ENCODE measurements around the gene NSRP1. TPM values are rescaled to one million over a fixed set of nuclear protein-coding genes. Genes with fewer than 3 reads are reported as not detected.
"Not testable (repeated sequence)": the region's sequence is repeated elsewhere in the genome, so short reads cannot be mapped to it uniquely, and the experiment has no call there.

The NSRP1 gene
- total RNA-seq, 4 donors from 2014 or later: 16.2 to 60.2 (median 42.7) TPM

- peaks cover 0 to 5% (median 0%) of the 10 kb centered on the region in 4 donors for H3K36me3 ChIP-seq
- peaks cover 10 to 47% (median 21%) of the 10 kb centered on the region in 4 donors for H3K4me1 ChIP-seq
- 23 to 36% methylated on average over 5 of the region's 5 CpGs for WGBS, 2 donors (ENCODE audit: low coverage in 1 of 2)
- peak overlapping the region in 3 of 4 donors; percentile 68 to 90 (median 77) for H3K4me3 ChIP-seq
- H3K9me3 ChIP-seq: no peaks in the 10 kb centered on the region
- peak overlapping the region; percentile 89 to 100 (median 96) for H3K27ac ChIP-seq
- H3K27me3 ChIP-seq: no peaks in the 10 kb centered on the region
- intact Hi-C loops (cut with DNase I; ENCODE audit: low total_unique reads) (no loop called here), in situ Hi-C loops (cut with MboI; ENCODE audit: low pct_ligation_motif_present in 1 of 4, low pct_unique_long_range_greater_than_20kb in 1 of 4, low sequenced_read_pairs in 3 of 4) (loop anchor here in 2 of 4 donors (25.0 kb wide), 1 partner anchor 220 kb away; the partner anchor contains the start of gene TMIGD1 (in 2 of the 2))
- TF ChIP-seq CTCF (IDR thresholded peaks at IDR 0.05) (no peak), POLR2AphosphoS5 (IDR thresholded peaks at IDR 0.05) (no peak), POLR2A (IDR thresholded peaks at IDR 0.05) (no peak), EP300 (IDR thresholded peaks at IDR 0.05; ENCODE audit: low read depth) (no peak)
- DNase-seq: no peak
Measured at GRCh38 chr17:30117675-30118081, 1.1 kb downstream of the NSRP1 start.

GRCh38 chr17:30118635-30119034 is 2.0 kb downstream of the NSRP1 start:
- peaks cover 6 to 41% (median 21%) of the 10 kb centered on the region in 4 donors for H3K4me1 ChIP-seq
- 97 to 100% methylated on average over 2 to 7 of the region's 7 CpGs for WGBS, 2 donors (ENCODE audit: low coverage in 1 of 2)
- H3K36me3 ChIP-seq; H3K9me3 ChIP-seq; DNase-seq; H3K4me3 ChIP-seq; H3K27me3 ChIP-seq; intact Hi-C loops (cut with DNase I; ENCODE audit: low total_unique reads): not testable (repeated sequence)
- in situ Hi-C loops (cut with MboI; ENCODE audit: low pct_ligation_motif_present in 1 of 4, low pct_unique_long_range_greater_than_20kb in 1 of 4, low sequenced_read_pairs in 3 of 4): loop anchor here in 2 of 4 donors (25.0 kb wide), 1 partner anchor 219 kb away; the partner anchor contains the start of gene TMIGD1 (in 2 of the 2)
- peak overlapping the region in 1 of 4 donors; percentile 100 for H3K27ac ChIP-seq

- in situ Hi-C loops (cut with MboI; ENCODE audit: low pct_ligation_motif_present in 1 of 4, low pct_unique_long_range_greater_than_20kb in 1 of 4, low sequenced_read_pairs in 3 of 4): loop anchor here in 2 of 4 donors (25.0 kb wide), 1 partner anchor 213 kb away; the partner anchor contains the start of gene TMIGD1 (in 2 of the 2)
- 87 to 97% methylated on average over 4 of the region's 4 CpGs for WGBS, 2 donors (ENCODE audit: low coverage in 1 of 2)
Measured at GRCh38 chr17:30124273-30124796, 7.7 kb downstream of the NSRP1 start.

GRCh38 chr17:30130121-30130520 is 13.5 kb downstream of the NSRP1 start:
- Histone ChIP-seq H3K36me3 (peaks cover 0 to 17% (median 4%) of the 10 kb centered on the region in 4 donors), H3K27me3 (no peaks in the 10 kb centered on the region), H3K4me1 (peaks cover 0 to 5% (median 0%) of the 10 kb centered on the region in 4 donors), H3K27ac (no peak overlapping the region), H3K4me3 (no peak overlapping the region), H3K9me3 (no peaks in the 10 kb centered on the region)
- WGBS, 2 donors (ENCODE audit: low coverage in 1 of 2): 88 to 100% methylated on average over 1 of the region's 1 CpG
- TF ChIP-seq POLR2A (IDR thresholded peaks at IDR 0.05): no peak
- TF ChIP-seq CTCF (IDR thresholded peaks at IDR 0.05): no peak
- no peak for TF ChIP-seq POLR2AphosphoS5 (IDR thresholded peaks at IDR 0.05)
- TF ChIP-seq EP300 (IDR thresholded peaks at IDR 0.05; ENCODE audit: low read depth): no peak
- in situ Hi-C loops (cut with MboI; ENCODE audit: low pct_ligation_motif_present in 1 of 4, low pct_unique_long_range_greater_than_20kb in 1 of 4, low sequenced_read_pairs in 3 of 4): no loop called here
- intact Hi-C loops (cut with DNase I; ENCODE audit: low total_unique reads): no loop called here
- DNase-seq: no peak

More at GRCh38 chr17:30124273-30124796, 7.7 kb downstream of the NSRP1 start:
- Histone ChIP-seq H3K36me3 (peaks cover 0 to 24% (median 0%) of the 10 kb centered on the region in 4 donors), H3K4me3 (no peak overlapping the region), H3K27me3 (no peaks in the 10 kb centered on the region), H3K9me3 (no peaks in the 10 kb centered on the region), H3K4me1 (peaks cover 0 to 28% (median 5%) of the 10 kb centered on the region in 4 donors), H3K27ac (no peak overlapping the region)
- intact Hi-C loops (cut with DNase I; ENCODE audit: low total_unique reads): no loop called here
- no peak for DNase-seq
- TF ChIP-seq POLR2A (IDR thresholded peaks at IDR 0.05): no peak
- TF ChIP-seq POLR2AphosphoS5 (IDR thresholded peaks at IDR 0.05): no peak

GRCh38 chr17:30132615-30133014 is 16.0 kb downstream of the NSRP1 start:
- intact Hi-C loops (cut with DNase I; ENCODE audit: low total_unique reads): no loop called here
- H3K27me3 ChIP-seq: no peaks in the 10 kb centered on the region
- in situ Hi-C loops (cut with MboI; ENCODE audit: low pct_ligation_motif_present in 1 of 4, low pct_unique_long_range_greater_than_20kb in 1 of 4, low sequenced_read_pairs in 3 of 4): no loop called here
- no peak for TF ChIP-seq CTCF (IDR thresholded peaks at IDR 0.05)
- no peak for TF ChIP-seq POLR2AphosphoS5 (IDR thresholded peaks at IDR 0.05)
- no peak for TF ChIP-seq EP300 (IDR thresholded peaks at IDR 0.05; ENCODE audit: low read depth)
- TF ChIP-seq POLR2A (IDR thresholded peaks at IDR 0.05): no peak
- WGBS, 2 donors (ENCODE audit: low coverage in 1 of 2): 80 to 100% methylated on average over 3 of the region's 3 CpGs
- H3K36me3 ChIP-seq: peaks cover 0 to 14% (median 4%) of the 10 kb centered on the region in 4 donors
- no peak overlapping the region for H3K27ac ChIP-seq
- no peaks in the 10 kb centered on the region for H3K9me3 ChIP-seq
- no peak overlapping the region for H3K4me3 ChIP-seq
- DNase-seq: no peak
- H3K4me1 ChIP-seq: no peaks in the 10 kb centered on the region
